Liver (tissue), 9 donors: Measurements from ENCODE around the gene SPRN. TPM values are rescaled to one million over a fixed set of nuclear protein-coding genes. Genes with fewer than 3 reads are reported as not detected.

Experiments used
- DNase-seq: peaks from one replicate; pipeline ENCODE4 v3.0.0-alpha.2; 2017; ENCODE audit warnings: low spot score
- H3K27ac ChIP-seq, 2 donors: one replicate each; pipeline ENCODE4 v1.7.0; 2013; ENCODE audit warnings: inconsistent platforms in 2 of 2, low read length in 2 of 2, control low read depth in 1 of 2, low read depth in 1 of 2, mild to moderate bottlenecking in 1 of 2
- H3K27me3 ChIP-seq, 4 donors: one replicate each; pipeline versions ENCODE4 v1.6.1 to v1.7.0; 2013; ENCODE audit warnings: low read length in 3 of 4, inconsistent platforms in 1 of 4, mild to moderate bottlenecking in 1 of 4, moderate library complexity in 1 of 4; ENCODE audit not compliant: control insufficient read depth in 4 of 4, insufficient read depth in 4 of 4
- H3K36me3 ChIP-seq, 4 donors: one replicate each; pipeline versions ENCODE4 v1.6.1 to v1.7.0; 2013; ENCODE audit warnings: low read length in 3 of 4, mild to moderate bottlenecking in 3 of 4, low read depth in 1 of 4, moderate library complexity in 1 of 4; ENCODE audit not compliant: control insufficient read depth in 4 of 4, insufficient read depth in 3 of 4
- H3K4me1 ChIP-seq, 4 donors: one replicate each; pipeline versions ENCODE4 v1.6.1 to v1.7.0; 2013; ENCODE audit warnings: low read length in 3 of 4, mild to moderate bottlenecking in 3 of 4, moderate library complexity in 1 of 4; ENCODE audit not compliant: control insufficient read depth in 4 of 4, insufficient read depth in 4 of 4
- H3K4me3 ChIP-seq, 3 donors: one replicate each; pipeline versions ENCODE4 v1.6.1 to v1.7.0; 2013; ENCODE audit warnings: low read length in 3 of 3, control low read depth in 1 of 3, low read depth in 1 of 3, mild to moderate bottlenecking in 1 of 3
- H3K9ac ChIP-seq, 2 donors: one replicate each; pipeline ENCODE4 v1.7.0; 2013; ENCODE audit warnings: low read length in 2 of 2, mild to moderate bottlenecking in 2 of 2, moderate library complexity in 2 of 2, control low read depth in 1 of 2, low read depth in 1 of 2
- H3K9me3 ChIP-seq, 4 donors: one replicate each; pipeline versions ENCODE4 v1.6.1 to v1.7.0; 2013; ENCODE audit warnings: low read length in 3 of 4; ENCODE audit not compliant: control insufficient read depth in 4 of 4
- ATF3 ChIP-seq: IDR thresholded peaks from 2 replicates; pipeline ENCODE4 v1.6.1; 2016; ENCODE audit warnings: antibody characterized with exemption
- CTCF ChIP-seq: fragments of 150-350 bp; IDR thresholded peaks from 2 replicates; pipeline ENCODE4 v1.5.1; 2017; ENCODE audit warnings: improper control_type of control experiment, low read depth, low read length; ENCODE audit not compliant: missing input control
- EGR1 ChIP-seq, 2 donors: IDR thresholded peaks; 2 replicates each; pipeline ENCODE4 v1.6.1; 2016 to 2018; ENCODE audit warnings: antibody characterized with exemption in 2 of 2, low read depth in 2 of 2
- FOXA1 ChIP-seq: IDR thresholded peaks from 2 replicates; pipeline ENCODE4 v1.6.1; 2016; ENCODE audit warnings: antibody characterized with exemption
- FOXA2 ChIP-seq: IDR thresholded peaks from 2 replicates; pipeline ENCODE4 v1.6.1; 2016; ENCODE audit warnings: antibody characterized with exemption
- GABPA ChIP-seq, 2 donors: IDR thresholded peaks in 1 of 2; conservative IDR thresholded peaks in 1 of 2; 2 replicates each; pipeline ENCODE4 v1.6.1; 2016; ENCODE audit warnings: antibody characterized with exemption in 2 of 2, mild to moderate bottlenecking in 1 of 2, moderate library complexity in 1 of 2
- HNF4A ChIP-seq, 2 donors: conservative IDR thresholded peaks; 2 replicates each; pipeline ENCODE4 v1.6.1; 2016; ENCODE audit warnings: antibody characterized with exemption in 2 of 2, mild to moderate bottlenecking in 2 of 2
- HNF4G ChIP-seq: IDR thresholded peaks from 2 replicates; pipeline ENCODE4 v1.6.1; 2016; ENCODE audit warnings: antibody characterized with exemption
- JUND ChIP-seq, 2 donors: IDR thresholded peaks; 2 replicates each; pipeline ENCODE4 v1.6.1; 2016; ENCODE audit warnings: antibody characterized with exemption in 2 of 2
- MAX ChIP-seq: IDR thresholded peaks from 2 replicates; pipeline ENCODE4 v1.6.1; 2016; ENCODE audit warnings: antibody characterized with exemption
- NR2F2 ChIP-seq: IDR thresholded peaks from 2 replicates; pipeline ENCODE4 v1.6.1; 2016; ENCODE audit warnings: antibody characterized with exemption
- RAD21 ChIP-seq, 2 donors: IDR thresholded peaks; 2 replicates each; pipeline ENCODE4 v1.6.1; 2016; ENCODE audit warnings: antibody characterized with exemption in 2 of 2, mild to moderate bottlenecking in 2 of 2
- REST ChIP-seq: IDR thresholded peaks from 2 replicates; pipeline ENCODE4 v1.6.1; 2016; ENCODE audit warnings: antibody characterized with exemption, mild to moderate bottlenecking
- RXRA ChIP-seq, 2 donors: IDR thresholded peaks; 2 replicates each; pipeline ENCODE4 v1.6.1; 2017 to 2018; ENCODE audit warnings: antibody characterized with exemption in 2 of 2, mild to moderate bottlenecking in 1 of 2
- SP1 ChIP-seq: IDR thresholded peaks from 2 replicates; pipeline ENCODE4 v1.6.1; 2018; ENCODE audit warnings: antibody characterized with exemption, mild to moderate bottlenecking
- TAF1 ChIP-seq: conservative IDR thresholded peaks from 2 replicates; pipeline ENCODE4 v1.6.1; 2016; ENCODE audit warnings: antibody characterized with exemption, mild to moderate bottlenecking
- YY1 ChIP-seq: IDR thresholded peaks from 2 replicates; pipeline ENCODE4 v1.6.1; 2016; ENCODE audit warnings: antibody characterized with exemption, mild to moderate bottlenecking
- ZBTB33 ChIP-seq: IDR thresholded peaks from 2 replicates; pipeline ENCODE4 v1.6.1; 2016; ENCODE audit warnings: antibody characterized with exemption
- whole genome bisulfite sequencing: extraction: QIAGEN DNeasy Blood & Tissue Kit; methylation state at CpG from one replicate; pipeline ENCODE4 v1.1.7; 2013; 5-methylcytosine and 5-hydroxymethylcytosine counted together
- polyA plus RNA-seq, 2 donors: library from polyadenylated mRNA; stranded (reverse) in 1 of 2; unstranded in 1 of 2; fragments of 200-250 nt in 1 of 2; fragments of >200 nt in 1 of 2; fragmentation: Nextera tagmentation in 1 of 2; extraction: Ambion mirVana in 1 of 2; gene quantifications; one replicate each; pipeline versions ENCODE4 v1.2.1 to v1.2.3, GENCODE V29; 2013 to 2015
- total RNA-seq, 2 donors: library from RNA; depleted of rRNA; stranded (reverse); fragments of >200 nt; gene quantifications; one replicate each; pipeline ENCODE4 v1.2.3, GENCODE V29; 2014
- donor health status: healthy.
- donor health status: healthy.
- donor health status: healthy.
- donor health status: healthy.
- donor health status: healthy.

Gene SPRN
- total and polyA plus RNA-seq, 4 donors, result 1.3 to 36.4 TPM; not detected in 2

GRCh38 chr10:133459454-133460207 lies 35.2 kb upstream of the SPRN start:
- TF ChIP-seq MAX (no peak), TAF1 (no peak), ATF3 (no peak), FOXA2 (no peak), GABPA (IDR thresholded peaks at IDR 0.05 in 1 of 2, conservative IDR thresholded peaks at IDR 0.05 in 1 of 2) (no peak), RXRA (IDR thresholded peaks at IDR 0.05) (no peak), FOXA1 (no peak), YY1 (no peak), CTCF (no peak), RAD21 (IDR thresholded peaks at IDR 0.05) (no peak), HNF4A (conservative IDR thresholded peaks at IDR 0.05) (no peak), ZBTB33 (no peak), NR2F2 (no peak), HNF4G (no peak), REST (no peak), SP1 (no peak), JUND (IDR thresholded peaks at IDR 0.05) (no peak), EGR1 (IDR thresholded peaks at IDR 0.05; ENCODE audit: low read depth in 2 of 2) (no peak)
- no peak overlapping the region for H3K4me3 ChIP-seq
- DNase-seq, result no peak
- WGBS, result 64% methylated on average over 81 of the region's 81 CpGs
- no peaks in the 10 kb centered on the region for H3K36me3 ChIP-seq
- no peak overlapping the region for H3K9ac ChIP-seq
- no peaks in the 10 kb centered on the region for H3K27me3 ChIP-seq
- H3K27ac ChIP-seq, result no peak overlapping the region
- H3K4me1 ChIP-seq, result peaks cover 0 to 7% (median 0%) of the 10 kb centered on the region in 4 donors
- H3K9me3 ChIP-seq, result no peaks in the 10 kb centered on the region
